ENCODE measurements around the gene PPM1G.
"Not testable (repeated sequence)": the region's sequence is repeated elsewhere in the genome, so short reads cannot be mapped to it uniquely, and the experiment has no call there.

PPM1G gene

GRCh38 chr2:27353386-27353761 is 56.0 kb downstream of the PPM1G start:
- DNase-seq (ENCODE audit: low spot score in 2 of 2); H3K27me3 ChIP-seq (ENCODE audit: low read depth); H3K4me3 ChIP-seq; H3K9me3 ChIP-seq; in situ Hi-C loops (cut with MboI; ENCODE audit: low sequenced_read_pairs): not testable (repeated sequence)
- Histone ChIP-seq H3K4me1 (peaks cover 17% of the 10 kb centered on the region), H3K36me3 (replicated peaks) (0 out of 2 replicates have a peak, but pooled peaks cover 14% of the 10 kb centered on the region)

GRCh38 chr2:27351802-27352598 is 57.4 kb downstream of the PPM1G start:
- Histone ChIP-seq H3K27me3 (ENCODE audit: low read depth) (no peaks in the 10 kb centered on the region), H3K4me1 (peaks cover 17% of the 10 kb centered on the region), H3K4me3 (no peak overlapping the region), H3K9me3 (no peaks in the 10 kb centered on the region), H3K36me3 (replicated peaks) (peaks cover 14% of the 10 kb centered on the region; the same call in 1 of the 2 replicates)
- no peak for DNase-seq (ENCODE audit: low spot score in 2 of 2)
- in situ Hi-C loops (cut with MboI; ENCODE audit: low sequenced_read_pairs) = no loop called here

DNA sequence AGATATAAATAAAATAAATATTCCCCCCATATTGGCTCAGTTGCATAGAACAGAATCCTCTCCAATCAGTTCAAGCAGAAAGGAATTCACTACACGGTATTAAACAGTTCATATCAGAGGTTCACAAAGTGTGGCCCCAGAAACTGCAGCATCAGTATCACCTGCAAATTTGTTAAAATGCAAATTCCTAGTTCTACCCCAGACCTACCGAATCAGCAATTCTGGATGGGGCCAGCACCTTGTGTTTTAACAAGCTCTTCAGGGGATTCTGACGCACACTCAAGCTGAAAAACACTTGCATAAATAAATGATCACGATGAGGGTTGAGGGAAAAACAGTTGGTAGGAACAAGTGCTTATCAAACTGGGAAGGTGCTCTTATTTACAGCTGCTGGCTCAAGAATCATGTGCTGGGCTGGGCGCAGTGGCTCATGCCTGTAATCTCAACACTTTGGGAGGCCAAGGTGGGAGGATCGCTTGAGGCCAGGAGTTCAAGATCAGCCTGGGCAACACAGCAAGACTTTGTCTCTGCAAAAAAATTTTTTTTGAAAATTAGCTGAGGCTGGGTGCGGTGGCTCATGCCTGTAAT is 59.2 kb downstream of the PPM1G start:
- Histone ChIP-seq H3K36me3 (replicated peaks) (peaks cover 11% of the 10 kb centered on the region; the same call in 1 of the 2 replicates), H3K4me3 (no peak overlapping the region), H3K9me3 (no peaks in the 10 kb centered on the region), H3K27me3 (ENCODE audit: low read depth) (no peaks in the 10 kb centered on the region), H3K4me1 (peaks cover 17% of the 10 kb centered on the region)
- DNase-seq (ENCODE audit: low spot score in 2 of 2) = no peak
- in situ Hi-C loops (cut with MboI; ENCODE audit: low sequenced_read_pairs) = no loop called here

- H3K4me3 ChIP-seq = no peak overlapping the region
- no peak for DNase-seq (ENCODE audit: low spot score in 2 of 2)
- H3K9me3 ChIP-seq = no peaks in the 10 kb centered on the region
- H3K36me3 ChIP-seq (replicated peaks) = peaks cover 25% of the 10 kb centered on the region
- H3K27me3 ChIP-seq (ENCODE audit: low read depth) = no peaks in the 10 kb centered on the region
- in situ Hi-C loops (cut with MboI; ENCODE audit: low sequenced_read_pairs) = no loop called here
- peaks cover under 1% of the 10 kb centered on the region; the same call in 1 of the 2 replicates for H3K4me1 ChIP-seq
These were observed 61.8 kb downstream of the PPM1G start for GRCh38 chr2:27347641-27348040.

- DNase-seq (ENCODE audit: low spot score in 2 of 2) = no peak
- H3K36me3 ChIP-seq (replicated peaks) = peaks cover 72% of the 10 kb centered on the region
- in situ Hi-C loops (cut with MboI; ENCODE audit: low sequenced_read_pairs) = no loop called here
- H3K4me1 ChIP-seq = no peaks in the 10 kb centered on the region
- H3K9me3 ChIP-seq = no peaks in the 10 kb centered on the region
- no peak overlapping the region for H3K4me3 ChIP-seq
- no peaks in the 10 kb centered on the region for H3K27me3 ChIP-seq (ENCODE audit: low read depth)
These were observed 73.2 kb downstream of the PPM1G start for GRCh38 chr2:27336173-27336572.

- no peak for DNase-seq (ENCODE audit: low spot score in 2 of 2)
- H3K9me3 ChIP-seq = no peaks in the 10 kb centered on the region
- no peak overlapping the region for H3K4me3 ChIP-seq
- H3K4me1 ChIP-seq = no peaks in the 10 kb centered on the region
- H3K36me3 ChIP-seq (replicated peaks) = peaks cover 72% of the 10 kb centered on the region
- in situ Hi-C loops (cut with MboI; ENCODE audit: low sequenced_read_pairs) = no loop called here
- H3K27me3 ChIP-seq (ENCODE audit: low read depth) = no peaks in the 10 kb centered on the region
These were observed 74.1 kb downstream of the PPM1G start for GRCh38 chr2:27335311-27335710.

All from HAP-1 (cell line).